HG02970 (cell line): ENCODE results near the gene C18orf32.
"Not testable (repeated sequence)": the region's sequence is repeated elsewhere in the genome, so short reads cannot be mapped to it uniquely, and the experiment has no call there.

ENCODE experiments used
- ATAC-seq: cut with Tn5 transposase; IDR thresholded peaks from one replicate; pipeline ENCODE4 v1.9.1; 2021; ENCODE audit warnings: mild to moderate bottlenecking, moderate library complexity, moderate number of reproducible peaks; ENCODE audit not compliant: unreplicated experiment, low FRiP score

C18orf32 gene

DNA sequence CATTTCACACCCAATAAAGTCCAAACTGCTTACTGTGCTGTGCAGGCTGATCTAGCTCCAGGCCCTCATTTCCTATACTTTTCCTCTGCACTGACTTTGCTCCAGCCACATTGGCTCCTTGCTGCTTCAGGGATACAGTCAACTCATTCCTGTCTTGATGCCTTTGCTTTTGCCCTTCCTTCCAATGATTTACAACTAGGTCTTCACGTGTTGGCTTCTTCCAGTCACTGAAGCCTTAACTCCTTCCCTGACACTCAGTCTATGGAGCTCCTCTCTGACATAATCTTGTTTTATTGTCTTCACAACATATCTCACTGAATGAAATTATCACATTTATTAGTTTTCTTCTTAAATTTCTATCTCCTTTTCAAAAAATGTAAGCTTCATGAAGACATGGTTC is 16.9 kb upstream of the C18orf32 start:
- no peak for ATAC-seq

DNA sequence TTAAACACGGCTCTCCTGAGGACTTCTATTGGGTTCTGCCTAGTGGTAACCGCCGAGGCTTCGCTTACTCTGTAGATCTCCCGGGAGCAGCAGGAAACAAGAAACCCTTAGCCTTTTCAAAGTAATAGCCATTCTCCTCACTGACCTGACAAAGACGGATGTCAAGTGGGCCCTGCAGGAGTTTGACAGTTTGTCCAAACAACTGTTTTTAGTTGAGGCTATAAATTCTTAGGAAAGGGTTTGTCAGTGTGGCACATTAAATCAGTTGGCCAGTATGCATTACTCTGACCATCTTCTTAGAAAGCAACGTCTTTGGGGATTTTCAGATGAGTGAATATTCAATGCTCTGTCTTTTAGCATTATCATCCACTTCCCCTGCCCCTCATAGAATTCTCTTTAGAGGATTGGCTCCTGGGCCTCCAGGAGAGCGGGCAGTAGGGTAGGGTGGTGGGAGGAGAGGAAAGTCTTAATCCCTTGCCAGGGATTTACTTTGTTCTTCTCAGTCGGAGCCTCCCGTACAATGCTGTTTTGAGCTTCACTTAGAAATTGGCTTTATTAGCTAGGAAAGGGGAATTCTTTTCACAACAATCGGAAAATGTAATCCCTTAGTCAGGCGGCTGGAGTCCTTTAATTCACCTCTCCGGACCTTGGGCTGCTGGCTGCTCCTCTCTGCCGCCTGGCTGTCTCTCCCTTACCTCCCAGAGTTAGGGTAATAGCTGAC is 13.3 kb upstream of the C18orf32 start:
- ATAC-seq, result no peak

DNA sequence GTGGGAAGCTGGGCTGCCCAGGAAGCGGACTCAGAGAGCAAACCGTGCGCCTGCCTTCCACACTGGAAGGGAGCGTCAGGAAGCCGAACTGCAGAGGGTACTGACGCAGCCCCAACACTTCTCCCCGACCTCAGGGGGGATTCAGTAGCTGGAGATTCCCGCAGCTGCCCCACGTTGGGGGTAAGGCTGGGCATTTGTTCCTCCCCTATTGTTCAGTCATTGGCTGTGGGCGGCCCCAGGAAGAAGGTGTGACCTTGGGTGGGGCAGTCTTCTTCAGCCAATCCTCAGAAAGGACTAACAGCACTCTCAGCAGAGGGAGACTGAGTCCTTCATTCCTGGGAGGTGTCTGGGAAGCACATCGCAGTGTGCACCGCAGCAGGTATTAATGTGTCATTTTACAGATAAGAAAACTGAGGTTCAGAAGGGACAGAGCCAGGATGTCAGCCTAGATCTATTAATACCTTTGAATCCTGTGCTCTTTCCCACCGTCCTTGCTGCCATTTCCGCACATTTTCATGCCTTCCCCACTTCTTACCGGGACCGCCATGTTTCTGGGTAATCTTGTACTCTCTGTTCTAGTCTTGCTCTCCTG is 12.1 kb upstream of the C18orf32 start:
- ATAC-seq, result no peak

DNA sequence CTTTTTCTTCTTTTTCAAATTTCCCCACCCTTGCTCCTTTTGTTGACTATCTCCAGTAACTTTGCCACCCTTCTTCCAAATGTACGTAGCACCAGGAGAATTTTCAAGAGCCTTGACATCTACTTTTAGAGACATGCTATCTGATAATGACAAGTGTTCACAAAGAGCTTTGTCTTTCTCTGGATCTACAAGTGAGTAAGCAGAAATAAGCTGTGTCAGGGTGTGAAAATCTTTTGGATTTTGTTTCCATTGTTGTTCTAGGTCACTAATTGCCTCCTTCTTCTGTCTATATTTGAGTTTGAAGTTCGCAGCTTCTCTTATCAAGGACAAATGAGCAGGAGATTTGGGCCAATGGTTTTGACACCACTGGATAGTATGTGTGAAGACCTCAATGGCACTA is 8.4 kb upstream of the C18orf32 start:
- ATAC-seq, result no peak

DNA sequence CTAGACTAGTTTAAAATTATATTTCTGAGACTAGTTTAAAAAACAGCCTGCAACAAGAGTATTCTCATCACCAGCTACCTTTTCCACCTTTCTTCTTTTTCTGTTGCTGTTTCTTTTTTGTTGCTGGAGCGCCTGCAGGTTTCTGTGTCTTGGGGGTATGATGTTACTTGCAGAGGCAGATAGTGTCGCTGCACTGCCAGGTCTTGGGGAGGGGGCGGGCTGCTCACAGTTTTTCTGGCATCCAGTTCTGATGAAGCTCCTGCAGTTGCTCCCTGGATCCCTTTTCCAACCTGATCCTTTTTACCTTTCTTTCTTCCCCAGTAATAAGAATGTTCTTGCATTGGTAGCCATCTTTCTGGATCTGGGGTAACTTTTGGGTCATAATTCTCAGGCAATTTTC is 8.0 kb upstream of the C18orf32 start:
- ATAC-seq, result no peak

DNA sequence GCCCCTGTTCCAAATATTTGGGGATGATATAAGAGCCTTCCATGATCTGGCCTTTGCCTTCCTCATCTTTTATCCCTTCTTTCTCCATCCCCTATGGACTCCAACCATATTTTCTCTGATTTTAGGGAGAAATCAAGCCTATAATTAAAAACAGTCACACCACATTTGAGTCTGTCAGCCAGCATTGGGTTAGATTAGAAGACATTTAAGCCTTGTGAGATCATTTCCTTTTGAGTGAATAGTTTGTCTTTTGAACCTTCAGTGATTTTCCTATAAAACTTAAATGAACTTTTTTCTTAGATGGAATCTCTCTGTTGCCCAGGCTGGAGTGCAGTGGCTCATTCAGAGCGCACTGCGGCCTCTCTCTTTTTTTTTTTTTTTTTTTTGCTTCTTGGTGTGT is 7.6 kb upstream of the C18orf32 start:
- no peak for ATAC-seq

DNA sequence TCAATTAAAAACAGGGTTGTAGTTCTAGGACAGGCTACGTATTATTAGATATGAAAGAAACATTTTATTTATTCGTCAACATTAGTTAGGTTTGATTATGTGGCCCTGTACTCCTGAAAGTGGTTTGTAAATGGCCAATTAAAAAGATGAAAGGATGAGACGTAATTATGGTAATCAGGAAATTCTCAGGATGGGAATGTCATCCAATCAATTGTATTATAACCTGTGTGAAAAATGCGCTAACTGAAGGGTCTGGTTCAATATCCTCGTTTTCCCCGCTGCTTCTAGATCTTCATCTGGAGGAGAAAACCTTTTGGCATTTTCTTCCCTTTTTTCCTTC is 5.6 kb upstream of the C18orf32 start:
- ATAC-seq, result no peak

DNA sequence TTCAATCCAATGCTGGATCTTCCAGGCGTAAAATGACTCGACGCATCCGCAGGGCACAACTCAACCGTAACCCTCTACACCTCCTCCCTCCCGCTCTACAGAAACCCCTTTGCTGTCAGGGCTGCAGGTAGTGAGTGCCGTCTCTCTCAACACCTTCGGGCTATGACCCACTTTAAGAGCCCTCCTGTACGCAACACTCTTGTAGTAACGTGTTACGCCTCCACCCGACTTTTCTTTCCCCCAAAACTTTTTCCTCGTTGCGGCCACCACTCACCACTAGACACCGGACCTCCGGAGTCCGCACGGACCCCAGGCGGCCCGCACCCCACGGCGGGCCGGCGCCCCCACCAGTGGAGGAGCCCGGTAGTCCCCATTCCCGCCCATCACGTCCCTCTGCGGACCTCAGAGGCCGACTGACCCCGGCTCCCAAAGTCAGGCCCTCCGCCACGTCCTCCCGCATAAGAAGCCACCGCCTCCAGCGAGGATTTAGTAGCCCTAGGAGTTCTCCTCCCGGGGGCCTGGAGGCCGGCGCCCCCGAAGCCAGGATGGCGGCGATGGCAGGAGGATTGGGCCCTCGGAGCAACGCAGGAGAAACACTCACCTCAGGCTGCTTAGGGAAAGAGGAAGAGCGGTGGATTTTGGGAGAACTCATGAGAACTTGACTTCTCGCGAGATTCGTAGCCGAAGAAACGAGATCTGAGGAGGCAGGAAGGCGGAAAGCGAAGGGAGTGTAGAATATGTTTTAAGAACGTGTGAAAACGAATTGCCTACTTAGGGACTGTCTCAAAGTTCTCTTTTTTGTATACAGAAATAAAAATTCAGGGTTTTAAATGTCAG is 5.0 kb upstream of the C18orf32 start, which contains the start of gene RPL17:
Gene RPL17 (minus strand): TSS at position 609 of the 837 bp plus-strand sequence.
- ATAC-seq, result peak; percentile 74

DNA sequence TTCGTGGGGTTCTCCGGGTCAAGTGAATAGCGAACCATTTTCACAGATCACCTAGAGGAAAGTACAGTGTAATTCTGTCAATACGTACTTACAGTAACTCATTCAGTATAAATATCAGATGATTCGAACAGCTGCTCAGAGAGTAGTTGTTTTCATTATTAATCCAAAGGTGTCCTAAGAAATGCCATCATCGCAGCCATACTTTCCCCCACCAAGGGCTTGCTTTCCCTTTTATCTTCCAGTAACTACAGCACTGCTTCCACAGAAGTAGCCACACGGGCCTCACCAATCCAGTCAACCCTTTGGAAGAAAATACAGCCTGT is 4.5 kb upstream of the C18orf32 start:
- ATAC-seq, result no peak

DNA sequence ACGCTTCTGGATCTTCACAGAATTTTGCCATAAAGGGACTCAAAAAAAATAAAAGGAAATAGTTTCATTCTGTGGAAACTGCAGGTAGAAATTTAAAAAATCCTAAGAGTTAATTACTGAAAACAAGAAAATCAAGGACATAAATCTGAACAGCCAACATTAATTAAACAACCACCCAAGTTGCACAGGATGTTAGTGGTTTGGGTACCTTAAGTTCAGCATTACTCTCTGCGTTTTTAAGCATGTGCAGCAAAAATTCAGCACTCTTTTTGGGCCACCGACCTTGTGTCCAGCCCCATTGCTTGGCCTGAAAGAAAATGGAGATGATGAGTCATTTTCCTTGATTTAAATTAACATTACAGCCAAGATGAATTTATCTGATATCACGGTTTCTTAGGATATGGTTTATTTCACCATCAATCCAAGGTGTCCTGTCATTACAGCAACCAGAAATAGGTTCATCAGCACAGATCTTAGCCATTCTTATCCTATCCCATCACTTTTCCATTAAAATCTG is 3.3 kb upstream of the C18orf32 start:
- no peak for ATAC-seq

DNA sequence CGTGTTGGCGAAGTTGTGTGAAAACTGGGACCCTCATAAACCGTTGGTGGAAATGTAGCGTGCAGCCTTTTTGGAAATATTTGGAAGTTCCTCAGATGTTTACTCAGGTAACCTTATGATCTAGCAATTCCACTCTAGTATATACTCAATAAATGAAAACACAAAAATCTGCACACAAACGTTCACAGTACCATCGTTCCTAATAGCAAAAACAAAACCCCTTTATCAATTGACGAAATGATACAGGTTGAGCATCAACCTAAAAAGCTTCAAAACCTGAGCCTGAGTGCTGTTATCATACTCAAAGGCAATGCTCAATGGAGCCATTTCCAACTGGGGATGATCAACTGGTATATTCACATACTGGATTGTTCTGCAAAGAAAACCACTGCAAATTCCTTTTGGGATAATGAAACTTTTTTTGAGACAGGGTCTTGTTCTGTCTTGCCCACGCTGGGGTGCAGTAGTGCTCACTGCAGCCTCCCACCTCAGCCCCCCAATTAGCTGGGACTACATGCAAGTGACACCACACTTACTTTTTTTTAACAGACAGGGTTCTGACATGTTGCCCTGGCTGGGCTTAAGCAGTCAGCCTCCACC is 777 bp upstream of the C18orf32 start:
- ATAC-seq, result no peak

DNA sequence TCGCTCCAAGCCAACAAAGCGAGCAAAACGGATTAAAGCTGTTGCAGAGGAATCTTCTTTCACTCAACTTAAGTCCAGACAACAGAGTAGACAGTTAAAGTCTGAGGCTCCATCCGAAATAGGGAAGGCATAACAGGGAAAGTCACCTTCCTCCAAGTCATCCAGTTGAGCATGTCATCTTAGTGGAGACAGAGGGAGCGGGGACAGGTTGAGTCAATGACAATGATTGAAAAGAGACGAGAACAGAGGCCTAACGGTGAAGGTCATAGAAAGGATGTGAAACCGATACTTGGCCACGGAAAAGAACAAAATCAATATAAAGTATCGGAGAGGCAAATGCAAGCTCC is 455 bp downstream of the C18orf32 start:
- no peak for ATAC-seq

DNA sequence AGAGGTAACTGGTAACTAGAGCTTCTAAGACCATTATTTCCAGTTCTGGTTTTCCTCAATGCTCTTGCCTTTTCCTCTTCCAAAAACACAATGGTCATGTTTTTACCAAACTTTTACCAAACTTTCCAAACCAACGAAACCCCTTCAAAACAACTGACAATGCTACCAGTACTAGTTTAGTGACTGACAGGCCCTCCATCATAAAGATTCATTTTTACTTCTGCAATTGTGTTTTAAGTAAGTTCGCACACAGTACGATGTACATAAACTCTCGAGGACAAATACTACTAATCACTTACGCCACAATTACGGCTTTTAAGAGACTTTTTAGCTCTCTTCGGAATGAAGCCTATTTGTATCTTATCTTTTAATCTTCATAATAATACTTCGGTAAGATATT is 900 bp downstream of the C18orf32 start:
- no peak for ATAC-seq

DNA sequence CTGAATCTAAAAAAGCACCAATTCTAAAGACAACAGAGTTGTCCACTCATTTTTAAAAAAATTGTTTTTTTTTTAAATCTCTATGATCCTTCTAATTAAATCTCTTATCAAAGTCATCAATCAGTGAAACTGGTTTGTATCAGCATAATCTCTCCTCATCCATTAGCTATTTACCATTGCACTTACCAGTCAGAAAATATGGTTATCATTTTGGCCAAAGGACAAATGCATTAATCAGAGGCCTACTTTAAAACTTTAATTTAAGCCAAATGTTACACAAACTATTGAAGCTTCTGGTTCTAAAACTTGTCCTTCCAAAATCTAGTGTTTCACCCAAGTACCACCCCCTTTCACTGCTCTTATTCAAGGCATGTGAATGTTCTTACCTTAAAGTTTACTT is 3.8 kb downstream of the C18orf32 start:
- no peak for ATAC-seq

DNA sequence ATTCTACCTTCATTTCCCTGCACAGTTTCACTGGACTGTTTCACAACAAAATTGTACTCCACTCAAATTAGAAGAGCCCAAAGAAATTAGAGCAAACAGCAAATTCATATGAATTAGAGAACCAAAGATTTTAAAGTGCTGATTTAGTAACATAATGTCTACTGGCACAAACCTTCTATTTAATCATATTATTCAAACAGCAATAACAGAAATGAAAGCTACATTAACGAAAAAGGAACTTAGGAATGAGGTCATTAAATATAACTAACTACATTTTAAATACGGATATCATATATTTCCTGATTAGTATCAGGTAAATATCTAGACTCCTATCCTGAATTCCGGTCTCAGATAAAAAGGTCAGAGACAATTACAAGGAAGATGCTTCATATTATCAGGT is 5.1 kb downstream of the C18orf32 start:
- no peak for ATAC-seq

DNA sequence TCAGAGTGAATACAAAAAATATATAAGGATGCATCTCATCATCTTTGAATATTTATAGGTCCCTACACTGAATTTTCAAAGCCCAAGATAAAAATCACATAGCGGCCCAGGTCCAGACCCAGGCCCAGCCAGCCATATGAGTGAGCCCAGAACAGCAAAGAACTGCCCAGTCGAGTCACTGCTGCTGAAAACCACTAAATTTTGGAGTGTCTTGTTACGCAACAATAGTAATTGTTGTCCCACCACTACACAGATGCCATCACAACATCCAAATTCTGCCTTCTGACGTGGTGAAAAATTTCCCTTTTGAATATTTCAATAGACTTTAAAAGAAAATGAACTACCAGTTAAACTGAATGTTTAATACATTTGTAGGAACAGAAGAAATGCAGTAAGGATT is 5.7 kb downstream of the C18orf32 start:
- ATAC-seq, result no peak

DNA sequence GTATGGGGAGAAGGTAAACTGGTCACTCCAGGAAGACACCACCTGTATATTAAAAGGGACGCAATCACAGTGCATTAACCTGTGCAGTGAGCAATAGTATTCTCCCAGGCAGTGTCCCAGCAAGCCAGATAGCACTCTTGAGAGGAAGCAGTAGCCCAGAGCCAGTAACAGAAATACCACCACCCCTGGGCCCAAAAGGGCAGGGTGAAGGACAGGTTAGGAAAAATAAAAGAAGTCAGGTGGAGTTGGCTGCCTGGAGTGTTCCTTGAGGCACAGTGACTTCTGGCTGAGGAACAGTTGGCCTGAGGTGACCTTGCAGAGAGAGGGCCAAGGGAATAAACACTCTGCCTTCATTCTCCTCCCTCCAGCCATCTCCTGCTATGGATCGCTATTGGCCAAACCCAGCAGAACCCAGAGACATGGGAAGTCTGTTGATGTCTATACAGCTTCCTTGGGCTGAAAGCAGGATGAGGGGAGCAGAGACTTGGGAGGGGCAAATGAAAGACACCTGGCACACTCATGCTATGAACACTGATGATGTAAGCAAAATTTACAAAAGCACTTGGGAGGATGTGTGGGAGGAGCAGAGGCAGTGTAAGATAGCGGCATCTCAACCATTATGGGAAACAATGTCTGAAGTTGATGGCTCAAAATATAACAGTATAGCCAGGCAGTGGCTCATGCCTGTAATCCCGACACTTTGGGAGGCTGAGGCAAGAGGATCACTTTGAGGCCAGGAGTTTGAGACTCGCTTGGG is 7.5 kb downstream of the C18orf32 start:
- ATAC-seq, result no peak

DNA sequence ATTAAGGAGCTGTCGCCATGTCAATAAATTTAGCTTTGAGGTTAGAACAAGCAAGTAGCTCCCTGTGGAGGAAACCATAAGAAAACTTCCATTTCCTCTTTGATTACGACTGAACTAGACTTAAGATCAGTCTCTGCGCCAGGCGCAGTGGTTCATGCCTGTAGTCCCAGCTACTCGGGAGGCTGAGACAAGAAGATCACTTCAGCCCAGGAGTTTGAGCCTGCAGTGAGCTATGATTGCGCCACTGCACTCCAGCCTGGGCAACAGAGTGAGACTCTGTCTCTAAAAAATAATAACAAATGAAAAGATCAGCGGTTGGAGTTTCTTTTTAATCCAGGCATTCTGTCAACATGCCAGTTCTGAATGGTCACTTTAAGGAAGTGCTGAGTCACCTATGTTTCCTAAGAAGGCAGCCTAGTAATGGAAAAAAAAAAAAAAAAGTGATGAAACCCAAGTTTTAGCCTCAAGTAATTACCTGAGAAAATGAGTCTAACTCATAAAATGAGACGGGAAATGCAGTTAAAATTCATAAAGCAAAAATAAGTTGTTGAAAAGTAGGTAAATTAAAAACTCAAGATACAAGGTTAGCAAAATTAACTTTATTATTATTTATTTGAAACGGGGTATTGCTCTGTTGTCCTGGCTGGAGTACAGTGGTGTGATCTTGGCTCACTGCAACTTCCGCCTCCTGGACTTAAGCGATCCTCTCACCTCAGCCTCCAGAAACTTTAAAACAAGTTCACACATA is 10.2 kb downstream of the C18orf32 start:
- no peak for ATAC-seq

DNA sequence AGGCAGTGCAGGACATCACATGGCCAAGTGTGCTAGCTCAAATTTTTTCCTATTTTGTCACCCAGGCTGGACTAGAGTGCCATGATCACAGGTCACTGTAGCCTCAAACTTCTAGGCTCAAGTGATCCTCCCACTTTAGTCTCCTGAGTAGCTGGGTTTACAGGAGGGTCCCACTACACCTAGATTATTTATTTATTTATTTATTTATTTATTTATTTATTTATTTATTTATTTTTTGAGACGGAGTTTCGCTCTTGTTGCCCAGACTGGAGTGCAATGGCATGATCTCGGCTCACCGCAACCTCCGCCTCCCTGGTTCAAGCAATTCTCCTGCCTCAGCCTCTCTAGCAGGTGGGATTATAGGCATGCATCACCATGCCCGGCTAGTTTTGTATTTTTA is 12.1 kb downstream of the C18orf32 start:
- ATAC-seq, result not testable (repeated sequence)

DNA sequence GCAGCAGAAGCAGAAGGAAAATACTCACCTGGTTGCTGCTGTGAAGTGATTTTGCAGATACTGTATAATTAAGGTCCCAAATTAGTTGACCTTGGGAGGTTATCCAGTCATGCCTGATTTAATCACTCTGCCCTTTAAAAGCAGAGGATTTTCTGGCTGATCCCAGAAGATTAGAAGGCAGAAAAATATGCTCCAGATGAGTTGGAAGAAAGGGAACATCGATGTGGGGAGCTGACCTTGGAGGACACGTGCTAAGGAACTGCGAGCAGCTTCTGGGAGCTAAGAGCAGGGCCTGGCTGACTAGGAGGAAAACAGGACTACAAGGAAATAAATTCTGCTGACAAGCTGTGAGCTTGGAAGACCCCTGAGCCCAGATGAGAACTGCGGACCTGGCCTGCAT is 13.3 kb downstream of the C18orf32 start:
- no peak for ATAC-seq
